Hepatocyte (in vitro differentiated cells): Measurements from ENCODE around the gene BRINP2. TPM values are rescaled to one million over a fixed set of nuclear protein-coding genes. Genes with fewer than 3 reads are reported as not detected.

ENCODE experiments used
- DNase-seq: peaks from one replicate; pipeline ENCODE4 v3.0.0-alpha.2; 2016; ENCODE audit warnings: low spot score
- H2AFZ ChIP-seq: fragments of 200-600 bp; sonication (generic); 2 replicates; pipeline ENCODE4 v1.6.0; 2016; ENCODE audit warnings: antibody characterized with exemption, mild to moderate bottlenecking
- H3K27ac ChIP-seq: fragments of 200-600 bp; sonication (generic); 2 replicates; pipeline ENCODE4 v1.5.1; 2016; ENCODE audit warnings: mild to moderate bottlenecking
- H3K27me3 ChIP-seq: fragments of 200-600 bp; sonication (generic); 2 replicates; pipeline ENCODE4 v1.6.1; 2016
- H3K36me3 ChIP-seq: fragments of 200-600 bp; sonication (generic); replicated peaks from 2 replicates; pipeline ENCODE4 v1.5.1; 2016; ENCODE audit warnings: low read depth; ENCODE audit not compliant: insufficient read depth
- H3K4me1 ChIP-seq: fragments of 200-600 bp; sonication (generic); 2 replicates; pipeline ENCODE4 v1.5.1; 2016; ENCODE audit warnings: mild to moderate bottlenecking, moderate library complexity; ENCODE audit not compliant: insufficient read depth
- H3K4me2 ChIP-seq: fragments of 200-600 bp; sonication (generic); 2 replicates; pipeline ENCODE4 v1.6.0; 2016
- H3K4me3 ChIP-seq: fragments of 200-600 bp; sonication (generic); 2 replicates; pipeline ENCODE4 v1.5.1; 2016; ENCODE audit warnings: mild to moderate bottlenecking
- H3K79me2 ChIP-seq: fragments of 200-600 bp; sonication (generic); 2 replicates; pipeline ENCODE4 v1.6.0; 2017; ENCODE audit warnings: mild to moderate bottlenecking
- H3K9me2 ChIP-seq: fragments of 200-600 bp; sonication (generic); replicated peaks from 2 replicates; pipeline ENCODE4 v1.6.0; 2017; ENCODE audit warnings: mild to moderate bottlenecking; ENCODE audit not compliant: insufficient read depth
- H3K9me3 ChIP-seq: fragments of 200-600 bp; sonication (generic); 2 replicates; pipeline ENCODE4 v1.5.1; 2016; ENCODE audit warnings: low read depth, mild to moderate bottlenecking
- H4K20me1 ChIP-seq: fragments of 200-600 bp; sonication (generic); 2 replicates; pipeline ENCODE4 v1.6.0; 2016; ENCODE audit warnings: mild to moderate bottlenecking; ENCODE audit not compliant: insufficient read depth, poor library complexity, severe bottlenecking
- CTCF ChIP-seq: fragments of 200-600 bp; sonication (generic); IDR thresholded peaks from 2 replicates; pipeline ENCODE4 v1.5.1; 2016; ENCODE audit warnings: antibody characterized with exemption, mild to moderate bottlenecking; ENCODE audit not compliant: poor library complexity
- EZH2 ChIP-seq: fragments of 200-600 bp; sonication (generic); IDR thresholded peaks from 2 replicates; pipeline ENCODE4 v1.6.1; 2016; ENCODE audit warnings: antibody characterized with exemption, mild to moderate bottlenecking, borderline replicate concordance
- EZH2phosphoT487 ChIP-seq: fragments of 200-600 bp; sonication (generic); IDR thresholded peaks from one replicate; pipeline ENCODE4 v1.6.1; 2018; ENCODE audit warnings: antibody characterized with exemption, mild to moderate bottlenecking, low read depth, moderate library complexity; ENCODE audit not compliant: unreplicated experiment, severe bottlenecking
- WGBS: methylation state at CpG from one replicate; pipeline ENCODE4 v1.1.6; 2016; ENCODE audit warnings: low lambda C conversion rate; ENCODE audit errors: missing lambda C conversion rate; 5-methylcytosine and 5-hydroxymethylcytosine counted together
- polyA plus RNA-seq: library from polyadenylated mRNA; unstranded; fragments of >200 nt; fragmentation: Nextera tagmentation; extraction: Ambion mirVana; gene quantifications from 2 replicates; pipeline ENCODE4 v1.2.1, GENCODE V29; 2016
- total RNA-seq: library from RNA; depleted of rRNA; stranded (reverse); fragments of >200 nt; gene quantifications from 2 replicates; pipeline ENCODE4 v1.2.3, GENCODE V29; 2014

The BRINP2 gene
- total and polyA plus RNA-seq, 2 experiments from 2014 or later = 1.5 TPM; not detected in 1

- TF ChIP-seq EZH2 = no peak
- no peak for TF ChIP-seq EZH2phosphoT487
- TF ChIP-seq CTCF = no peak
- Histone ChIP-seq H3K27me3 (peaks cover 94% of the 10 kb centered on the region), H3K79me2 (no peaks in the 10 kb centered on the region), H3K4me2 (peak overlapping the region; percentile 82), H4K20me1 (no peaks in the 10 kb centered on the region), H3K36me3 (no peaks in the 10 kb centered on the region), H2AFZ (no peak overlapping the region), H3K4me1 (peaks cover 7% of the 10 kb centered on the region), H3K9me3 (no peaks in the 10 kb centered on the region), H3K4me3 (peak overlapping the region; percentile 36), H3K27ac (no peak overlapping the region), H3K9me2 (no peaks in the 10 kb centered on the region)
- no peak for DNase-seq
- 18% methylated on average over 8 of the region's 8 CpGs for WGBS
Observed at GRCh38 chr1:177171536-177172123, 872 bp downstream of the BRINP2 start.

GRCh38 chr1:177172272-177172671 lies 1.5 kb downstream of the BRINP2 start:
- Histone ChIP-seq H2AFZ (no peak overlapping the region), H4K20me1 (no peaks in the 10 kb centered on the region), H3K4me3 (no peak overlapping the region), H3K4me2 (peak overlapping the region; percentile 82), H3K27me3 (peaks cover 94% of the 10 kb centered on the region), H3K36me3 (no peaks in the 10 kb centered on the region), H3K9me3 (no peaks in the 10 kb centered on the region), H3K9me2 (no peaks in the 10 kb centered on the region), H3K27ac (no peak overlapping the region), H3K79me2 (no peaks in the 10 kb centered on the region), H3K4me1 (peaks cover 7% of the 10 kb centered on the region)
- 71% methylated on average over 3 of the region's 3 CpGs for WGBS
- TF ChIP-seq EZH2 = no peak
- no peak for TF ChIP-seq CTCF
- no peak for TF ChIP-seq EZH2phosphoT487
- no peak for DNase-seq

GRCh38 chr1:177172866-177173265 lies 2.1 kb downstream of the BRINP2 start:
- Histone ChIP-seq H3K9me3 (no peaks in the 10 kb centered on the region), H3K36me3 (no peaks in the 10 kb centered on the region), H3K4me3 (no peak overlapping the region), H3K9me2 (no peaks in the 10 kb centered on the region), H3K27ac (no peak overlapping the region), H3K4me1 (peaks cover 7% of the 10 kb centered on the region), H3K79me2 (no peaks in the 10 kb centered on the region), H2AFZ (no peak overlapping the region), H4K20me1 (no peaks in the 10 kb centered on the region), H3K27me3 (peaks cover 94% of the 10 kb centered on the region), H3K4me2 (no peak overlapping the region)
- DNase-seq = no peak
- TF ChIP-seq EZH2phosphoT487 (no peak), EZH2 (no peak), CTCF (no peak)
- WGBS = 89% methylated on average over 3 of the region's 3 CpGs
